ENCODE data around the gene MCU. TPM values are rescaled to one million over a fixed set of nuclear protein-coding genes. Genes with fewer than 3 reads are reported as not detected.
"Not testable (repeated sequence)": the region's sequence is repeated elsewhere in the genome, so short reads cannot be mapped to it uniquely, and the experiment has no call there.

MCU gene
- total RNA-seq, 1 experiment from 2014 or later: 18.7 TPM

DNA sequence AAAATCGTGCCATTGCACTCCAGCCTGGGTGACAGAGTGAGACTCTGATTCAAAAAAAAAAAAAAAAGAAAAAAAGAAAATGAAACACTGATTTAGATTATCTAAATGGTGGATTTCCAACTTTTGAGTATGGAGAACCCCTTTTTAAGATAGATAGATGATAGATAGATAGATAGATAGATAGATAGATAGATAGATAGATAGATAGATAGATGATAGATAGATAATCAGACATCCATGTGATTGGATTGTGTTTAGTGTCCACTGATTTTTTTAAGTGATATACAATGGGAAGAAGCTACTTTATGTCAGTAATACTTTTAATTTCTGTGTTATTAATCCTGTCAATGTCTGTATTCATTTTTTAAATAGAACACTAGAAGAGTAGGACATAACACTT, 207.6 kb downstream of the MCU start:
- intact Hi-C loops (cut with micrococcal nuclease; ENCODE audit: unreplicated experiment): no loop called here
- CTCF ChIA-PET: no interaction called here
- no TSS peak for BruUV-seq (replicated peaks)
- POLR2A ChIA-PET (ENCODE audit: low non-redundant PET): no interaction called here
- H3K9me3 ChIP-seq (ENCODE audit: low read depth, low read length, poor library complexity, severe bottlenecking): no peaks in the 10 kb centered on the region
- no peak overlapping the region for H3K4me3 ChIP-seq (ENCODE audit: low read depth, low read length, poor library complexity, severe bottlenecking)
- H3K36me3 ChIP-seq (ENCODE audit: insufficient read depth, low read length, poor library complexity, severe bottlenecking): no peaks in the 10 kb centered on the region
- DNase-seq (ENCODE audit: low spot score): no peak
- no peak for TF ChIP-seq EZH2 (IDR thresholded peaks at IDR 0.05; ENCODE audit: borderline replicate concordance, low read depth, low read length, poor library complexity, severe bottlenecking)
- H3K27ac ChIP-seq (ENCODE audit: low read depth, low read length, poor library complexity, severe bottlenecking): no peak overlapping the region
- no peaks in the 10 kb centered on the region for H3K27me3 ChIP-seq (replicated peaks; ENCODE audit: insufficient read depth, low read depth, low read length, poor library complexity)
- H3K4me1 ChIP-seq (ENCODE audit: insufficient read depth, low read length, poor library complexity, severe bottlenecking): no peaks in the 10 kb centered on the region

DNA sequence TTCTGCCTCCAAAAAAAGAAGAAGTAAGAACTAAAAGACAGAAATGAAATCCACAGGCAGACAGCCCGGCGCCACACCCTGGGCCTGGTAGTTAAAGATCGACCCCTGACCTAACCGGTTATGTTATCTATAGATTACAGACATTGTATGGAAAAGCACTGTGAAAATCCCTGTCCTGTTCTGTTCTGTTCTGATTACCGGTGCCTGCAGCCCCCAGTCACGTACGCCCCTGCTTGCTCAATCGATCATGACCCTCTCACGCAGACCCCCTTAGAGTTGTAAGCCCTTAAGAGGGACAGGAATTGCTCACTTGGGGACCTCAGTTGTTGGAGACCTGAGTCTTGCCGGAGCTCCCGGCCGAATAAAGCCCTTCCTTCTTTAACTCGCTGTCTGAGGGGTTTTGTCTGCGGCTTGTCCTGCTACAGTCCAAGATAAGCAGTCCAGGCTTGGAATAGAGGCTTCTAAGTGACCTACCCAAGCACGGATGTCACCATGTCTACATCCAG, 212.1 kb downstream of the MCU start:
- H3K27me3 ChIP-seq (replicated peaks; ENCODE audit: insufficient read depth, low read depth, low read length, poor library complexity); intact Hi-C loops (cut with micrococcal nuclease; ENCODE audit: unreplicated experiment); BruUV-seq (replicated peaks); H3K9me3 ChIP-seq (ENCODE audit: low read depth, low read length, poor library complexity, severe bottlenecking); DNase-seq (ENCODE audit: low spot score); H3K4me3 ChIP-seq (ENCODE audit: low read depth, low read length, poor library complexity, severe bottlenecking); H3K27ac ChIP-seq (ENCODE audit: low read depth, low read length, poor library complexity, severe bottlenecking); POLR2A ChIA-PET (ENCODE audit: low non-redundant PET); H3K4me1 ChIP-seq (ENCODE audit: insufficient read depth, low read length, poor library complexity, severe bottlenecking); CTCF ChIA-PET; H3K36me3 ChIP-seq (ENCODE audit: insufficient read depth, low read length, poor library complexity, severe bottlenecking): not testable (repeated sequence)

DNA sequence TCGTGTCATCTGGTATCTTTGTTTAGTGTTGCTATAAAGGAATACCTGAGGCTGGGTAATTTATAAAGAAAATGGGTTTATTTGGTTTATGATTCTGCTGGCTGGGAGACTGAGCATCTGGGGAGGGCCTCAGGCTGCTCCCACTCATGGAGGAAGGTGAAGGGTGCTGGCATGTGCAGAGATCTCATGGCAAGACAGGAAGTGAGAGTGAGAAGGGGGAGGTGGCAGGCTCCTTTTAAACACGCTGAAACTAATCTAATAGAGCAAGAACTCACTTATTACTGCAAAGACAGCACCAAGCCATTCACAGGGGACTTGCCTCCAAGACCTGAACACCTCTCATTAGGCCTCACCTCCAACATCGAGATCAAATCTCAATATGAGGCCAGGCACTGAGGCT, 212.9 kb downstream of the MCU start:
- H3K27ac ChIP-seq (ENCODE audit: low read depth, low read length, poor library complexity, severe bottlenecking): no peak overlapping the region
- H3K4me1 ChIP-seq (ENCODE audit: insufficient read depth, low read length, poor library complexity, severe bottlenecking): no peaks in the 10 kb centered on the region
- H3K27me3 ChIP-seq (replicated peaks; ENCODE audit: insufficient read depth, low read depth, low read length, poor library complexity): no peaks in the 10 kb centered on the region
- no TSS peak for BruUV-seq (replicated peaks)
- H3K9me3 ChIP-seq (ENCODE audit: low read depth, low read length, poor library complexity, severe bottlenecking): no peaks in the 10 kb centered on the region
- H3K4me3 ChIP-seq (ENCODE audit: low read depth, low read length, poor library complexity, severe bottlenecking): no peak overlapping the region
- no peaks in the 10 kb centered on the region for H3K36me3 ChIP-seq (ENCODE audit: insufficient read depth, low read length, poor library complexity, severe bottlenecking)
- ChIA-PET CTCF (no interaction called here), POLR2A (ENCODE audit: low non-redundant PET) (no interaction called here)
- no peak for TF ChIP-seq EZH2 (IDR thresholded peaks at IDR 0.05; ENCODE audit: borderline replicate concordance, low read depth, low read length, poor library complexity, severe bottlenecking)
- TF ChIP-seq, protein P1, sequence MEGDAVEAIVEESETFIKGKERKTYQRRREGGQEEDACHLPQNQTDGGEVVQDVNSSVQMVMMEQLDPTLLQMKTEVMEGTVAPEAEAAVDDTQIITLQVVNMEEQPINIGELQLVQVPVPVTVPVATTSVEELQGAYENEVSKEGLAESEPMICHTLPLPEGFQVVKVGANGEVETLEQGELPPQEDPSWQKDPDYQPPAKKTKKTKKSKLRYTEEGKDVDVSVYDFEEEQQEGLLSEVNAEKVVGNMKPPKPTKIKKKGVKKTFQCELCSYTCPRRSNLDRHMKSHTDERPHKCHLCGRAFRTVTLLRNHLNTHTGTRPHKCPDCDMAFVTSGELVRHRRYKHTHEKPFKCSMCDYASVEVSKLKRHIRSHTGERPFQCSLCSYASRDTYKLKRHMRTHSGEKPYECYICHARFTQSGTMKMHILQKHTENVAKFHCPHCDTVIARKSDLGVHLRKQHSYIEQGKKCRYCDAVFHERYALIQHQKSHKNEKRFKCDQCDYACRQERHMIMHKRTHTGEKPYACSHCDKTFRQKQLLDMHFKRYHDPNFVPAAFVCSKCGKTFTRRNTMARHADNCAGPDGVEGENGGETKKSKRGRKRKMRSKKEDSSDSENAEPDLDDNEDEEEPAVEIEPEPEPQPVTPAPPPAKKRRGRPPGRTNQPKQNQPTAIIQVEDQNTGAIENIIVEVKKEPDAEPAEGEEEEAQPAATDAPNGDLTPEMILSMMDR (conservative IDR thresholded peaks at IDR 0.05; ENCODE audit: low read depth, low read length): no peak
- DNase-seq (ENCODE audit: low spot score): no peak
- intact Hi-C loops (cut with micrococcal nuclease; ENCODE audit: unreplicated experiment): no loop called here

DNA sequence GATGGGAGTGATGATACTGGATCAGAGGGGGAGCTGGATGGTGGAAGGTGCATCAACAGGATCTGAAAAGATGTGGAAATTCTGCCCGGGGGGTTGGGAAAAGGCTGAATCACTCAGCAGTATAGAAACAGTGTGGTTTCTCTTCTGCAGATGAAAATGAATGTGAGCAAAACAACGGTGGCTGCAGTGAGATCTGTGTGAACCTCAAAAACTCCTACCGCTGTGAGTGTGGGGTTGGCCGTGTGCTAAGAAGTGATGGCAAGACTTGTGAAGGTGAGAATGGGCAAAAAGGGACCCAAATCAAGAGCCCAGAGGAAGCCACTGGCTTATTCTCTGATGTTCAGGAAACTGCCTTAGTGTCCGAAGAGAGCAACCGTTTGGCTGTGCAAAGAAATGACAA, 214.5 kb downstream of the MCU start:
- Histone ChIP-seq H3K27me3 (replicated peaks; ENCODE audit: insufficient read depth, low read depth, low read length, poor library complexity) (no peaks in the 10 kb centered on the region), H3K36me3 (ENCODE audit: insufficient read depth, low read length, poor library complexity, severe bottlenecking) (no peaks in the 10 kb centered on the region), H3K9me3 (ENCODE audit: low read depth, low read length, poor library complexity, severe bottlenecking) (no peaks in the 10 kb centered on the region), H3K4me3 (ENCODE audit: low read depth, low read length, poor library complexity, severe bottlenecking) (no peak overlapping the region), H3K4me1 (ENCODE audit: insufficient read depth, low read length, poor library complexity, severe bottlenecking) (no peaks in the 10 kb centered on the region), H3K27ac (ENCODE audit: low read depth, low read length, poor library complexity, severe bottlenecking) (no peak overlapping the region)
- intact Hi-C loops (cut with micrococcal nuclease; ENCODE audit: unreplicated experiment): no loop called here
- DNase-seq (ENCODE audit: low spot score): no peak
- no TSS peak for BruUV-seq (replicated peaks)
- TF ChIP-seq, protein P1 (conservative IDR thresholded peaks at IDR 0.05; ENCODE audit: low read depth, low read length): no peak
- TF ChIP-seq EZH2 (IDR thresholded peaks at IDR 0.05; ENCODE audit: borderline replicate concordance, low read depth, low read length, poor library complexity, severe bottlenecking): no peak
- POLR2A ChIA-PET (ENCODE audit: low non-redundant PET): no interaction called here
- CTCF ChIA-PET: no interaction called here

All from A673 (cell line).